ENCODE results near the gene PNKP. TPM values are rescaled to one million over a fixed set of nuclear protein-coding genes. Genes with fewer than 3 reads are reported as not detected.

Gene PNKP
- total and polyA plus RNA-seq, 10 of the 15 experiments (the other 5 are each of a cell fraction or from before 2014, with no cell fraction given): 2.9 to 82.3 (median 33.2) TPM

DNA sequence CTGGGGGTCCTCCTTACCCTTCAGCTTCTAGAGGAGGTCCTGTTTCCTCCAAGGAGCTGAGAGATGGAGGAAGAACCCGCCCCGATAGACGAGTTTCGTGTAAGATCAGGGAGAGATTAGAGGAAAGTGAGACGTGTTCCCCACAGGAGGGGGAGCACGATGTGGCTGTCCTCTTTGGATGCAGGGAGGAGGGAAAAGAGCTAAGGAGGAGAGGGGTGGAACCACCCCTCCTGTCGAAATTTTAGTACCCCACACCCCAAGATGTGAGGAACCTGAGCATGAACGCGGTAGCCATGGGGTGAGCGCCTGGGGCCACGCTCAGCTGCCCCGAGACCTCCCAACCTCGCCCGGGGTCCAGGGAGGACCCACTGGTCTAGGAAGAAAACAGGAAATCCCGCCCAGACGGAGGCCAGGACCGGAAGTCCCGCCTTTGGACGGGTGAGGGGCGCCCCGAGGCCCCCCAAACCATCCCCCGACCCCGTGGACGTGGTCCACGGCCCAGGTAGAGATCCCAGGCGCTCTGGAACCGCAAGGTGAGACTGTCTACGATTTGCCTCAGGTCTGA is 8.6 kb upstream of the PNKP start (continued):
- TF ChIP-seq, protein P1, sequence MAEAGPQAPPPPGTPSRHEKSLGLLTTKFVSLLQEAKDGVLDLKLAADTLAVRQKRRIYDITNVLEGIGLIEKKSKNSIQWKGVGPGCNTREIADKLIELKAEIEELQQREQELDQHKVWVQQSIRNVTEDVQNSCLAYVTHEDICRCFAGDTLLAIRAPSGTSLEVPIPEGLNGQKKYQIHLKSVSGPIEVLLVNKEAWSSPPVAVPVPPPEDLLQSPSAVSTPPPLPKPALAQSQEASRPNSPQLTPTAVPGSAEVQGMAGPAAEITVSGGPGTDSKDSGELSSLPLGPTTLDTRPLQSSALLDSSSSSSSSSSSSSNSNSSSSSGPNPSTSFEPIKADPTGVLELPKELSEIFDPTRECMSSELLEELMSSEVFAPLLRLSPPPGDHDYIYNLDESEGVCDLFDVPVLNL (IDR thresholded peaks at IDR 0.05; ENCODE audit: low read depth, low read length): no peak
- TF ChIP-seq DPF2 (IDR thresholded peaks at IDR 0.05): 0 out of 2 replicates have a peak, but pooled peaks have one; percentile 7
- TF ChIP-seq ZNF384 (IDR thresholded peaks at IDR 0.05; ENCODE audit: borderline replicate concordance, low read depth, low read length): no peak
- TF ChIP-seq LARP7 (IDR thresholded peaks at IDR 0.05): no peak
- no peak for TF ChIP-seq FOXK2 (IDR thresholded peaks at IDR 0.05)
- TF ChIP-seq TAF1 (IDR thresholded peaks at IDR 0.05; ENCODE audit: borderline replicate concordance, low read depth, low read length): no peak
- TF ChIP-seq HDGF (IDR thresholded peaks at IDR 0.05): no peak
- TF ChIP-seq, protein P2, sequence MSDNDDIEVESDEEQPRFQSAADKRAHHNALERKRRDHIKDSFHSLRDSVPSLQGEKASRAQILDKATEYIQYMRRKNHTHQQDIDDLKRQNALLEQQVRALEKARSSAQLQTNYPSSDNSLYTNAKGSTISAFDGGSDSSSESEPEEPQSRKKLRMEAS (IDR thresholded peaks at IDR 0.05; ENCODE audit: low read depth, low read length): no peak
- no peak for TF ChIP-seq RAD51 (IDR thresholded peaks at IDR 0.05)
- peak; percentile 94 for TF ChIP-seq NFXL1 (IDR thresholded peaks at IDR 0.05; ENCODE audit: borderline replicate concordance)
- no peak for TF ChIP-seq STAT1 (conservative IDR thresholded peaks at IDR 0.05)
- TF ChIP-seq HDAC2 (IDR thresholded peaks at IDR 0.05): no peak
- TF ChIP-seq MTA2 (IDR thresholded peaks at IDR 0.05; ENCODE audit: low read depth): 0 out of 2 replicates have a peak, but pooled peaks have one; percentile 10
- TF ChIP-seq MEF2B (IDR thresholded peaks at IDR 0.05; ENCODE audit: partially characterized antibody, poor library complexity, severe bottlenecking): peak; percentile 16
- TF ChIP-seq CBFB (IDR thresholded peaks at IDR 0.05; ENCODE audit: low read depth): no peak; the same call in 1 of the 2 replicates
- TF ChIP-seq, protein P3, sequence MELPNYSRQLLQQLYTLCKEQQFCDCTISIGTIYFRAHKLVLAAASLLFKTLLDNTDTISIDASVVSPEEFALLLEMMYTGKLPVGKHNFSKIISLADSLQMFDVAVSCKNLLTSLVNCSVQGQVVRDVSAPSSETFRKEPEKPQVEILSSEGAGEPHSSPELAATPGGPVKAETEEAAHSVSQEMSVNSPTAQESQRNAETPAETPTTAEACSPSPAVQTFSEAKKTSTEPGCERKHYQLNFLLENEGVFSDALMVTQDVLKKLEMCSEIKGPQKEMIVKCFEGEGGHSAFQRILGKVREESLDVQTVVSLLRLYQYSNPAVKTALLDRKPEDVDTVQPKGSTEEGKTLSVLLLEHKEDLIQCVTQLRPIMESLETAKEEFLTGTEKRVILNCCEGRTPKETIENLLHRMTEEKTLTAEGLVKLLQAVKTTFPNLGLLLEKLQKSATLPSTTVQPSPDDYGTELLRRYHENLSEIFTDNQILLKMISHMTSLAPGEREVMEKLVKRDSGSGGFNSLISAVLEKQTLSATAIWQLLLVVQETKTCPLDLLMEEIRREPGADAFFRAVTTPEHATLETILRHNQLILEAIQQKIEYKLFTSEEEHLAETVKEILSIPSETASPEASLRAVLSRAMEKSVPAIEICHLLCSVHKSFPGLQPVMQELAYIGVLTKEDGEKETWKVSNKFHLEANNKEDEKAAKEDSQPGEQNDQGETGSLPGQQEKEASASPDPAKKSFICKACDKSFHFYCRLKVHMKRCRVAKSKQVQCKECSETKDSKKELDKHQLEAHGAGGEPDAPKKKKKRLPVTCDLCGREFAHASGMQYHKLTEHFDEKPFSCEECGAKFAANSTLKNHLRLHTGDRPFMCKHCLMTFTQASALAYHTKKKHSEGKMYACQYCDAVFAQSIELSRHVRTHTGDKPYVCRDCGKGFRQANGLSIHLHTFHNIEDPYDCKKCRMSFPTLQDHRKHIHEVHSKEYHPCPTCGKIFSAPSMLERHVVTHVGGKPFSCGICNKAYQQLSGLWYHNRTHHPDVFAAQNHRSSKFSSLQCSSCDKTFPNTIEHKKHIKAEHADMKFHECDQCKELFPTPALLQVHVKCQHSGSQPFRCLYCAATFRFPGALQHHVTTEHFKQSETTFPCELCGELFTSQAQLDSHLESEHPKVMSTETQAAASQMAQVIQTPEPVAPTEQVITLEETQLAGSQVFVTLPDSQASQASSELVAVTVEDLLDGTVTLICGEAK (IDR thresholded peaks at IDR 0.05; ENCODE audit: borderline replicate concordance): peak; percentile 91
